HG03520 (cell line): Measurements from ENCODE around the gene SF3B3.

Experiments used
- ATAC-seq: cut with Tn5 transposase; IDR thresholded peaks from one replicate; pipeline ENCODE4 v1.9.1; 2021; ENCODE audit warnings: mild to moderate bottlenecking, moderate library complexity; ENCODE audit not compliant: unreplicated experiment

SF3B3 gene

GRCh38 chr16:70561623-70562022, 38.0 kb downstream of the SF3B3 start:
- ATAC-seq = no peak

GRCh38 chr16:70563636-70564035, 40.0 kb downstream of the SF3B3 start:
- ATAC-seq = no peak

- ATAC-seq = no peak
Measured at GRCh38 chr16:70565053-70565452, 41.4 kb downstream of the SF3B3 start.

- no peak for ATAC-seq
Measured at GRCh38 chr16:70568601-70569237, 45.1 kb downstream of the SF3B3 start.

GRCh38 chr16:70569752-70570151, 46.1 kb downstream of the SF3B3 start:
- no peak for ATAC-seq

- ATAC-seq = no peak
Measured at GRCh38 chr16:70570967-70571570, 47.5 kb downstream of the SF3B3 start.

- no peak for ATAC-seq
Measured at GRCh38 chr16:70571623-70572022, 48.0 kb downstream of the SF3B3 start.

- ATAC-seq = no peak
Measured at GRCh38 chr16:70572050-70572925, 48.7 kb downstream of the SF3B3 start.

GRCh38 chr16:70572926-70573270, 49.3 kb downstream of the SF3B3 start:
- no peak for ATAC-seq

GRCh38 chr16:70573451-70574121, 50.0 kb downstream of the SF3B3 start:
- ATAC-seq = no peak

GRCh38 chr16:70574595-70575271, 51.1 kb downstream of the SF3B3 start:
- ATAC-seq = no peak

- ATAC-seq = no peak
Measured at GRCh38 chr16:70575376-70575775, 51.8 kb downstream of the SF3B3 start.

- ATAC-seq = no peak
Measured at GRCh38 chr16:70576431-70577255, 53.0 kb downstream of the SF3B3 start.

GRCh38 chr16:70577256-70577698, 53.7 kb downstream of the SF3B3 start:
- ATAC-seq = no peak

- ATAC-seq = no peak
Measured at GRCh38 chr16:70578035-70578434, 54.4 kb downstream of the SF3B3 start.

GRCh38 chr16:70579248-70579647, 55.6 kb downstream of the SF3B3 start:
- ATAC-seq = no peak

- no peak for ATAC-seq
Measured at GRCh38 chr16:70579648-70580630, 56.3 kb downstream of the SF3B3 start.

GRCh38 chr16:70582280-70582978, 58.8 kb downstream of the SF3B3 start:
- ATAC-seq = no peak
